Keratinocyte (primary cell): Measurements from ENCODE around the gene RCAN3. TPM values are rescaled to one million over a fixed set of nuclear protein-coding genes. Genes with fewer than 3 reads are reported as not detected.

Experiments
- DNase-seq: peaks from one replicate; pipeline ENCODE4 v3.0.0-alpha.2; 2011; ENCODE audit warnings: low read depth, missing footprints, low spot score
- FAIRE-seq: peaks from 2 replicates; lab custom pipeline; 2011; peaks lifted over from hg19 to GRCh38; lab: Jason Lieb, UNC
- H2AFZ ChIP-seq: 2 replicates; pipeline ENCODE4 v1.6.0; 2012; ENCODE audit warnings: low read length, control low read depth, inconsistent platforms; ENCODE audit not compliant: control insufficient read depth
- H3K27ac ChIP-seq: 2 replicates; pipeline ENCODE4 v1.5.1; 2011; ENCODE audit warnings: low read length; ENCODE audit not compliant: control insufficient read depth, insufficient read depth
- H3K27me3 ChIP-seq: 3 replicates; pipeline ENCODE4 v1.6.0; 2011; ENCODE audit warnings: low read length; ENCODE audit not compliant: control insufficient read depth, insufficient read depth; ENCODE audit errors: extremely low read depth
- H3K36me3 ChIP-seq, 2 experiments: 2 replicates in 1 of 2; 3 replicates in 1 of 2; pipeline ENCODE4 v1.5.1; 2011; ENCODE audit warnings: low read length in 2 of 2, mild to moderate bottlenecking in 1 of 2; ENCODE audit not compliant: control insufficient read depth in 2 of 2, insufficient read depth in 2 of 2; ENCODE audit errors: extremely low read depth in 1 of 2
- H3K4me1 ChIP-seq: 3 replicates; pipeline ENCODE4 v1.5.1; 2011; ENCODE audit warnings: low read length; ENCODE audit not compliant: control insufficient read depth, insufficient read depth; ENCODE audit errors: extremely low read depth
- H3K4me2 ChIP-seq: 3 replicates; pipeline ENCODE4 v1.6.0; 2011; ENCODE audit warnings: low read depth, low read length; ENCODE audit not compliant: control insufficient read depth, insufficient read depth; ENCODE audit errors: extremely low read depth
- H3K4me3 ChIP-seq, 3 experiments: fragments of 200-600 bp in 1 of 3; sonication (generic) in 1 of 3; 2 replicates in 2 of 3; 3 replicates in 1 of 3; pipeline ENCODE4 v1.5.1; 2011 to 2016; ENCODE audit warnings: low read length in 3 of 3, mild to moderate bottlenecking in 3 of 3, control low read depth in 2 of 3, inconsistent platforms in 1 of 3, low read depth in 1 of 3, mixed read lengths in 1 of 3, mixed run types in 1 of 3, moderate library complexity in 1 of 3; ENCODE audit not compliant: control insufficient read depth in 2 of 3, insufficient read depth in 2 of 3; ENCODE audit errors: extremely low read depth in 1 of 3
- H3K79me2 ChIP-seq: 2 replicates; pipeline ENCODE4 v1.6.0; 2012; ENCODE audit warnings: low read length; ENCODE audit not compliant: control insufficient read depth, insufficient read depth
- H3K9ac ChIP-seq: 3 replicates; pipeline ENCODE4 v1.6.0; 2011; ENCODE audit warnings: low read length; ENCODE audit not compliant: control insufficient read depth, insufficient read depth; ENCODE audit errors: extremely low read depth
- H3K9me1 ChIP-seq: 3 replicates; pipeline ENCODE4 v1.6.0; 2011; ENCODE audit warnings: low read length; ENCODE audit not compliant: control insufficient read depth, insufficient read depth; ENCODE audit errors: extremely low read depth
- H3K9me3 ChIP-seq: 2 replicates; pipeline ENCODE4 v1.5.1; 2012; ENCODE audit warnings: low read depth, low read length; ENCODE audit not compliant: control insufficient read depth
- H4K20me1 ChIP-seq: 3 replicates; pipeline ENCODE4 v1.6.0; 2011; ENCODE audit warnings: low read length; ENCODE audit not compliant: control insufficient read depth, insufficient read depth; ENCODE audit errors: extremely low read depth
- CTCF ChIP-seq, 3 experiments: IDR thresholded peaks in 1 of 3; conservative IDR thresholded peaks in 1 of 3; optimal IDR thresholded peaks in 1 of 3; 2 replicates in 2 of 3; 3 replicates in 1 of 3; pipeline versions ENCODE3 to v1.5.1; 2011; ENCODE audit warnings: low read length in 3 of 3, mild to moderate bottlenecking in 3 of 3, moderate library complexity in 2 of 3, control low read depth in 1 of 3, inconsistent platforms in 1 of 3; ENCODE audit not compliant: insufficient read depth in 2 of 3; ENCODE audit errors: extremely low read depth in 1 of 3
- EZH2 ChIP-seq: IDR thresholded peaks from one replicate; pipeline ENCODE4 v1.6.1; 2012; ENCODE audit warnings: inconsistent platforms, mild to moderate bottlenecking, low read length, moderate library complexity
- dilution Hi-C: fragments of 300-500 bp; cut with MboI; formaldehyde crosslinking; loops from one replicate; pipeline ENCODE4 v1.7.0; 2020; ENCODE audit warnings: low sequenced_read_pairs; ENCODE audit not compliant: extremely low pct_ligation_motif_present
- polyA plus RNA-seq, 5 experiments: library from polyadenylated mRNA; depleted of rRNA in 3 of 5; stranded (reverse) in 3 of 5; stranded (forward) in 1 of 5; unstranded in 1 of 5; fragments of >200 nt; gene quantifications; 1 replicate in 1 of 5; 2 replicates in 3 of 5; 3 replicates in 1 of 5; pipeline versions ENCODE4 v1.2.1 to v1.2.3, GENCODE V29; 2011 to 2012; ENCODE audit warnings: missing spikeins in 2 of 5, low read depth in 1 of 5, low replicate concordance in 1 of 5

Gene RCAN3
- polyA plus RNA-seq, 1 donor (not counting 4 experiments of a cell fraction or from before 2014, with no cell fraction given): 13.8 TPM

GRCh38 chr1:24463776-24464735 is 38.6 kb upstream of the RCAN3 start:
- H4K20me1 ChIP-seq: no peaks in the 10 kb centered on the region
- no peak for FAIRE-seq
- no peak for DNase-seq
- H3K9ac ChIP-seq: no peak overlapping the region
- peaks cover 12 to 28% of the 10 kb centered on the region in 2 experiments for H3K36me3 ChIP-seq
- no peaks in the 10 kb centered on the region for H3K9me3 ChIP-seq
- dilution Hi-C loops: no loop called here
- no peak overlapping the region for H3K4me2 ChIP-seq
- no peak overlapping the region for H3K4me3 ChIP-seq
- H3K79me2 ChIP-seq: no peaks in the 10 kb centered on the region
- no peaks in the 10 kb centered on the region for H3K4me1 ChIP-seq
- H3K9me1 ChIP-seq: no peaks in the 10 kb centered on the region
- no peak overlapping the region for H2AFZ ChIP-seq
- no peak for TF ChIP-seq CTCF (optimal IDR thresholded peaks at IDR 0.05 in 1 of 3, IDR thresholded peaks at IDR 0.05 in 1 of 3, conservative IDR thresholded peaks at IDR 0.05 in 1 of 3; ENCODE audit: extremely low read depth in 1 of 3, insufficient read depth in 2 of 3, low read length in 3 of 3)
- TF ChIP-seq EZH2: no peak
- no peaks in the 10 kb centered on the region for H3K27me3 ChIP-seq
- no peak overlapping the region for H3K27ac ChIP-seq

- no peak overlapping the region for H3K4me2 ChIP-seq
- no peaks in the 10 kb centered on the region for H3K9me1 ChIP-seq
- H3K9ac ChIP-seq: no peak overlapping the region
- H3K36me3 ChIP-seq: peaks cover 9 to 34% of the 10 kb centered on the region in 2 experiments
- H3K4me1 ChIP-seq: no peaks in the 10 kb centered on the region
- H2AFZ ChIP-seq: no peak overlapping the region
- TF ChIP-seq EZH2: no peak
- no peak for TF ChIP-seq CTCF (optimal IDR thresholded peaks at IDR 0.05 in 1 of 3, IDR thresholded peaks at IDR 0.05 in 1 of 3, conservative IDR thresholded peaks at IDR 0.05 in 1 of 3; ENCODE audit: extremely low read depth in 1 of 3, insufficient read depth in 2 of 3, low read length in 3 of 3)
- no peaks in the 10 kb centered on the region for H3K27me3 ChIP-seq
- DNase-seq (no peak), FAIRE-seq (no peak)
- dilution Hi-C loops: no loop called here
- H3K79me2 ChIP-seq: no peaks in the 10 kb centered on the region
- H3K27ac ChIP-seq: no peak overlapping the region
- no peaks in the 10 kb centered on the region for H3K9me3 ChIP-seq
- no peak overlapping the region for H3K4me3 ChIP-seq
- no peaks in the 10 kb centered on the region for H4K20me1 ChIP-seq
Observed at GRCh38 chr1:24465099-24465498, 37.5 kb upstream of the RCAN3 start.
